Kasumi-1 (cell line): ENCODE measurements around the gene PPP1CB.
A peak's percentile ranks its signal among the peaks of the same experiment; 100 is the strongest.
"Not testable (repeated sequence)": the region's sequence is repeated elsewhere in the genome, so short reads cannot be mapped to it uniquely, and the experiment has no call there.

ENCODE experiments used
- DNase-seq, 2 experiments: peaks; one replicate each; lab custom pipeline; 2025; lab: John Stamatoyannopoulos, UW

PPP1CB gene

GRCh38 chr2:28778392-28778791, 26.8 kb downstream of the PPP1CB start:
- no peak for DNase-seq

- DNase-seq, result no peak
Observed at GRCh38 chr2:28779001-28779400, 27.4 kb downstream of the PPP1CB start.

GRCh38 chr2:28780496-28780895, 28.9 kb downstream of the PPP1CB start:
- DNase-seq, result no peak

GRCh38 chr2:28782423-28782822, 30.8 kb downstream of the PPP1CB start:
- no peak for DNase-seq

GRCh38 chr2:28784570-28784969, 32.9 kb downstream of the PPP1CB start:
- not testable (repeated sequence) for DNase-seq

GRCh38 chr2:28796620-28797019, 45.0 kb downstream of the PPP1CB start:
- DNase-seq, result no peak

GRCh38 chr2:28801726-28802125, 50.1 kb downstream of the PPP1CB start:
- DNase-seq, result no peak

GRCh38 chr2:28802975-28803429, 51.4 kb downstream of the PPP1CB start:
- no peak for DNase-seq

GRCh38 chr2:28809927-28810326, 58.3 kb downstream of the PPP1CB start:
- no peak for DNase-seq

GRCh38 chr2:28810384-28811285, 59.0 kb downstream of the PPP1CB start, which contains the start of gene SPDYA:
Gene SPDYA (plus strand): TSS chr2:28810834. CDS start chr2:28816015, 5,181 bp downstream.
- DNase-seq, result peak; percentile 81 to 85

GRCh38 chr2:28818053-28818452, 66.4 kb downstream of the PPP1CB start:
- no peak for DNase-seq

GRCh38 chr2:28821295-28821958, 69.8 kb downstream of the PPP1CB start:
- peak; percentile 68 to 73 for DNase-seq

GRCh38 chr2:28822036-28822435, 70.4 kb downstream of the PPP1CB start:
- no peak for DNase-seq

- DNase-seq, result no peak
Observed at GRCh38 chr2:28824207-28824606, 72.6 kb downstream of the PPP1CB start.

- DNase-seq, result no peak
Observed at GRCh38 chr2:28824870-28825269, 73.2 kb downstream of the PPP1CB start.

- DNase-seq, result no peak
Observed at GRCh38 chr2:28828382-28828781, 76.8 kb downstream of the PPP1CB start.

- peak; percentile 14 to 21 for DNase-seq
Observed at GRCh38 chr2:28833740-28834470, 82.3 kb downstream of the PPP1CB start.

GRCh38 chr2:28835781-28836180, 84.2 kb downstream of the PPP1CB start:
- DNase-seq, result no peak

- no peak for DNase-seq
Observed at GRCh38 chr2:28838971-28839370, 87.3 kb downstream of the PPP1CB start.

GRCh38 chr2:28842042-28842441, 90.4 kb downstream of the PPP1CB start:
- DNase-seq, result no peak
